NCI-H1048 (cell line): ENCODE measurements around the gene GSX2.
"Not testable (repeated sequence)": the region's sequence is repeated elsewhere in the genome, so short reads cannot be mapped to it uniquely, and the experiment has no call there.

ENCODE experiments used
- DNase-seq: peaks from one replicate; lab custom pipeline; 2025; lab: John Stamatoyannopoulos, UW

The GSX2 gene

GRCh38 chr4:54103190-54103574 is 3.2 kb downstream of the GSX2 start:
- DNase-seq: no peak

- DNase-seq: no peak
These were observed 4.9 kb downstream of the GSX2 start for GRCh38 chr4:54104907-54105306.

- no peak for DNase-seq
These were observed 8.2 kb downstream of the GSX2 start for GRCh38 chr4:54107951-54108748.

DNA sequence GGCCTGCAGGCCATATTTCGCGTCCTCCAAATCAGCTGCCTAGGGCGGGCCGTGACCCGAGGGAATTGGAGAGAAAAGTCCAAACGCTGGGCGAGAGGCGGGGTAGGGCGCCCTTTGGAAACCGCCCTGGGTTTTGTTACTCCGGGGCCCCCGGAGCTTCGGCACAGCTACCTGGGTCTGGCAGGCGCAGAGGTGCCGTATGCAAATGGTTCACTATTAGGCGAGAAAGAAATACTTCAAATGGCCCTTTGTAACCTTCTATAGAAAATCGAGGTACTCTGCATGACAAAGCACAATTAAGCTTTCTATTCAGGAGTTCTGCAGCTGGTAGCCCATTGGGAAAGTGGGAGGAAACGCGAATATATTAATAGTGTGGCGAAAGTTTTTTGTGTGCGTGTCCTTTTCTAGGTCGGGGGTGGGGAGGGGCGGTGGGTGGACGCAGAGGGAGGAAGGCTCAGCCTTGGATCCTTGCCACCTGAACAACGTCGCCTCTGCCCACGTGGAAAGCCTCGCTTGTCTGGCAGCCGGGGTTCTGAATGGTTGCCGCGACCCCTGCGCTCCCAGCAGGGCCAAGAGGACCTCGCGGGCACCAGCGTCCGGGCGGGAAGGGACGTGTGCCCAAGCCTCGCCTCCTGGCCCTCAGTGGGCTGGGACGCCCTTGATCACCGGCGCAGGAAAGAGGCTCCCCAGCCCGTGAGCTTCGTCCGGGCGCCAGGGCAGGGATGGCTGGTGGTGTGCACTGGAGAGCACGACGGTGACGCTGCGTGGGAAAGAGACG is 9.5 kb downstream of the GSX2 start:
- DNase-seq: no peak

DNA sequence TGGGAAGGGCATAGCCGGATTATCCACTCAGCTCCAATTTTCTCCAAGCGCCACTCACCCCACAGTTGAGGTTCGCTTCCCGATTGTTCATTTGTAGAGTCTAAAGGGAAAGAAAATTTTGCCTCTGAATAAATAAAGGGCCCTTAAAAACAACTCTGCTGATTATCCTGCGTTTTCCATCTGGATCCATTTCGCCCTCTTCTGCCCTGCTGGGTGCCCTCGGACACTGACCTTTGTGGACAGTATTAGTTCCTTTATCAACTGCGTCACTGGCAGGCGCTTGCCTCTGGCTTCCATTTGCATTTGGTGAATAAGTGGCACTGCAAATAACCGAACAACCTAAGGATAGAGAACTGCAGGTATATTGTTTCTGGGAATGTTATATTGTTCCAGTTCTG is 10.1 kb downstream of the GSX2 start:
- no peak for DNase-seq

GRCh38 chr4:54113206-54113605 is 13.2 kb downstream of the GSX2 start:
- not testable (repeated sequence) for DNase-seq

DNA sequence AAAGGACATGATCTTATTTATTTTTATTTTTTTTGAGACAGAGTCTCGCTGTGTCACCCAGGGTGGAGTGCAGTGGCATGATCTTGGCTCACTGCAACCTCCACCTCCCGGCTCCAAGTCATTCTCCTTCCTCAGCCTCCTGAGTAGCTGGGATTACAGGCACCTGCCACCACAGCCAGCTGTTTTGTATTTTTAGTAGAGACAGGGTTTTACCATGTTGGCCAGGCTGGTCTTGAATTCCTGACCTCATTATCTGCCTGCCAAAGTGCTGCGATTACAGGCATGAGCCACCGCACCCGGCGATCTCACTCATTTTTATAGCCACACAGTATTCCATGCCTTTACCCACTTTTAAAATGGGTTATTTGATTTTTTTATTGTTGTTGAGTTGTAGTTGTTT is 16.3 kb downstream of the GSX2 start:
- not testable (repeated sequence) for DNase-seq

DNA sequence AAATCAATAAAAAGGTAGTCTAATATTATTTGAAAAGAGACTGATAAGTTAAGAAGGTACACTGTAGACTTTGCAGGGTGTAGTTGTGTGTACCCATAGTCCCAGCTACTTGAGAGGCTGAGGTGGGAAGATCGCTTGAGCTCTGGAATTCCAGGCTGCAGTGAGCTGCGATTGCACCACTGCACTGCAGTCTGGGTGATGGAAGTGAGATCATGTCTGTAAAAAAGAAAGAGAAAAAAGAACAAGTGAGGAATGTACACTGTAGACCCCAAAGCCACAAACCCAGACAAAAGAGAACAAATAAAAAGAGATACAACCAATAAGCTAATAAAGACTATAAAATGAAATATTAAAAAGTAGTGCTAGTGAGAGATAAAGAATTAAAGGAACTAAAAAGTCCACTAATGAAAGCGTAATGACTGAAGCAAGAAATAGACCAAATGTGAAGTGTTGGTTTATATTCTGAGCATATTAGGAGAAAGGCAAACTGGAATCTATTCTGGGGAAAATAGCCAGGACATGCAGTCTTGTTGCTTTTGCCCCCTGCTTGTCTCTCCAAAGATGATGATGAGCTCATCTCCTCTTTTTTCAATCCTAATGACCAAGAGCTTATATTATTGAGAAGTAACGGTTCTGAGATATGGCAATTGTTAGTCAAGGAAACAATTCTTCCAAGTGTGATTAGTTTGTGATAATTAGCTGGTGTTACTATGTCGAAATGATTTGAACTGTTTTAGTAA is 19.1 kb downstream of the GSX2 start:
- no peak for DNase-seq

GRCh38 chr4:54120518-54120917 is 20.6 kb downstream of the GSX2 start:
- no peak for DNase-seq

GRCh38 chr4:54127660-54128059 is 27.7 kb downstream of the GSX2 start:
- DNase-seq: no peak

DNA sequence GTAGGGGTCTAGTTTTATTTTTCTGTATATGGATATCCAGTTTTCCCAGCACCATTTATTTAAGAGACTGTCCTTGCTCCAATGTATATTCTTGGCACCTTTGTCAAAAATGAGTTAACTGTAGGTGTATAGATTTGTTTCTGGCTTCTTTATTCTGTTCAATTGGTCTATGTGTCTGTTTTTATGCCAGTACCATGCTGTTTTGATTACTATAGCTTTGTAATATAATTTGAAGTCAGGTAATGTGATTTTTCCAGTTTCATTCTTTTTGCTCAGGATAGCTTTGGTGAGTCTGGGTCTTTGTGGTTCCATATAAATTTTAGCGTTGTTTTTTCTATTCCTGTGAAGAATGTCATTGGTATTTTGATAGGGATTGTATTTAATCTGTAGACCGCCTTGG is 28.7 kb downstream of the GSX2 start:
- DNase-seq: not testable (repeated sequence)

GRCh38 chr4:54139332-54139731 is 39.4 kb downstream of the GSX2 start:
- DNase-seq: no peak

- DNase-seq: no peak
These were observed 40.3 kb downstream of the GSX2 start for GRCh38 chr4:54140287-54140686.

GRCh38 chr4:54144199-54144598 is 44.2 kb downstream of the GSX2 start:
- no peak for DNase-seq

DNA sequence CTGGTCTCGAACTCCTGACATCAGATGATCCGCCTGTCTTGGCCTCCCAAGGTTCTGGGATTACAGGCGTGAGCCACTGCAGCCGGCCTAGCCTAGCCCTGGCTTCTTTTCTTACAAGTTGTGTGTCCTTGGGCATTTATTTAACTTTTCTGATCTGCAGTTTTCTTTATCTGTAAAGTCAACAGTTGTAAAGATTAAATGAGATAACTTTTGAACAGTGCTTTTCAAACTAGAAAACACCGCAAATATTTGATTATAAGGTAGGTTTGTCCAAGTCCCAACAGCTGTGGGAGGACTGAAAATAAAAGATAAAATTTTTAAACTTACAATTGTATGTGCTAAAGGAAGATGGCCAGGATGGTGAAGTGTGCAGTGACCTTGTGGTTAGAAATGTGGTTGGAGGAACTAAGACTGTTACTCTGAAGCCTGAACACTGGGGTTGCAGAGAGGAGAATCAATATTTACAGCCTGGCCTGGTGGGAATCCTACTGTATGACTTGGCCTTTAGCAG is 44.8 kb downstream of the GSX2 start:
- no peak for DNase-seq

DNA sequence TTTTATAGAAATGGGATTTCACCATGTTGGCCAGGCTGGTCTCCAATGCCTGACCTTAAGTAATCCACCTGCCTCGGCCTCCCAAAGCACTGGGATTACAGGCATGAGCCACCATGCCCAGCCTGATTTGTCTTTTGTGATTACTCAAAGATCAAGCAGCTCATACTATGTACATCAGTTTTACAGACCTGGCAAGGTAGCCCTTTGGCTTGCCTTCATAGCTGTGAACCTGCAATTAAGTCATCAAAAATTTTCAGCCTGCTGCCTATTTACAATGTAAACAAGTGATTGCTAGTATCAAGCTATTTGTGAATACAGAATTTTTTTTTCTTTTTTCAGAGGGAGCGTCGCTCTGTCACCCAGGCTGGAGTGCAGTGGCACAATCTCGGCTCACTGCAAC is 46.2 kb downstream of the GSX2 start:
- DNase-seq: no peak

DNA sequence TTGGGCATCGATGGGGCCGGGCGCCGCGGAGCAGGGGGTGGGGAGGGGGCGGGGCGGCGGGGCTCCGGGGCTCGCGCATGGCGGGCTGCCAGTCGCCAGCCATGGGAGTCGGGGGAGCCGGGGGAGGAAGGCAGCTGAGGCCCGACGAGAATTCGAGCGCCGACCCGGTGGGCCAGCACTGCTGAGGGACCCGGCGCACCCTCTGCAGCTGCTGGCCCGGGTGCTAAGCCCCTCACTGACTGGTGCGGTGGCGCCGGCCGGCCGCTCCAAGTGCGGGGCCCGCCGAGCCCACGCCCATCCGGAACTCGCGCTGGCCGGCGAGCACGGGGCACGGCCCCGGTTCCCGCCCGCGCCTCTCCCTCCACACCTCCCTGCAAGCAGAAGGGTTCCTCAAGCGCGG is 49.4 kb downstream of the GSX2 start:
- no peak for DNase-seq
